ENCODE measurements around the gene USP48.
A peak's percentile ranks its signal among the peaks of the same experiment; 100 is the strongest.

Gene USP48

DNA sequence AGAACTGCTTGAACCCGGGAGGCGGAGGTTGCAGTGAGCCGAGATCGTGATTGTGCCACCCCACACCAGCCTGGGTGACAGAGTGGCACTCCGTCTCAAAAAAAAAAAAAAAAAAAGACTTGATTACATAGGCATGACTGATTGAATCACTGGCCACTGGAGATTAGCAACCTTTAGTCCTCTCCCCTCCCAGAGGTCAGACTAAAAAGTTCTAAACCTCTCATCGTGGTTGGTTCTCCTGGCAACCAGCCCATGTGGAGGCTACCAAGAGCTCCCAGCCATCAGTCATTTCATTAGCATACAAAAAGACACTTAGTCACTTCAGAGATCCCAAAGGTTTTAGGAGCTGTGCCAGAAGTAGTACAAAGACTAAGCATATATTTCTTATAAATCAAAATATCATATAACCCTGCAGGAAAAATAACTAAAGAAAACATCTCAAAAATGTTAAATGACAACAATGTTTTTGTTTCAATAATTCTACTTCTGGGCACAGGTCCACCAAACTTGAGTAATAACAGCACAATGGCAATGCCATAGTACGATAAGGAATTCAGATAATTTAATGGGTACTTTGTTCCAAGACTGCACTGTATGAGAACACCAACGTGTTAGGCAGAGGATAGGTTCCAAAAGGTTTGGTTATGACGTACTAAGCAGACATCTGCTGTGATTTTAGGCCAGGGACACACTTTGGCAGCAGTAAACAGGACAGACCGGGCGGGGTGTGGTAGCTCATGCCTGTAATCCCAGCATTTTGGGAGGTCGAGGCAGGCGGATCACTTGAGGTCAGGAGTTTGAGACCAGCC, 18.1 kb downstream of the USP48 start:
- DNase-seq (ENCODE audit: low read depth in 2 of 2), result peak; percentile 97
- no peak overlapping the region for H3K4me3 ChIP-seq (replicated peaks in 1 of 2; ENCODE audit: low read depth in 2 of 2, low read length in 2 of 2)
- TF ChIP-seq, protein P1, sequence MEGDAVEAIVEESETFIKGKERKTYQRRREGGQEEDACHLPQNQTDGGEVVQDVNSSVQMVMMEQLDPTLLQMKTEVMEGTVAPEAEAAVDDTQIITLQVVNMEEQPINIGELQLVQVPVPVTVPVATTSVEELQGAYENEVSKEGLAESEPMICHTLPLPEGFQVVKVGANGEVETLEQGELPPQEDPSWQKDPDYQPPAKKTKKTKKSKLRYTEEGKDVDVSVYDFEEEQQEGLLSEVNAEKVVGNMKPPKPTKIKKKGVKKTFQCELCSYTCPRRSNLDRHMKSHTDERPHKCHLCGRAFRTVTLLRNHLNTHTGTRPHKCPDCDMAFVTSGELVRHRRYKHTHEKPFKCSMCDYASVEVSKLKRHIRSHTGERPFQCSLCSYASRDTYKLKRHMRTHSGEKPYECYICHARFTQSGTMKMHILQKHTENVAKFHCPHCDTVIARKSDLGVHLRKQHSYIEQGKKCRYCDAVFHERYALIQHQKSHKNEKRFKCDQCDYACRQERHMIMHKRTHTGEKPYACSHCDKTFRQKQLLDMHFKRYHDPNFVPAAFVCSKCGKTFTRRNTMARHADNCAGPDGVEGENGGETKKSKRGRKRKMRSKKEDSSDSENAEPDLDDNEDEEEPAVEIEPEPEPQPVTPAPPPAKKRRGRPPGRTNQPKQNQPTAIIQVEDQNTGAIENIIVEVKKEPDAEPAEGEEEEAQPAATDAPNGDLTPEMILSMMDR (IDR thresholded peaks at IDR 0.05; ENCODE audit: low read depth, low read length), result no peak

DNA sequence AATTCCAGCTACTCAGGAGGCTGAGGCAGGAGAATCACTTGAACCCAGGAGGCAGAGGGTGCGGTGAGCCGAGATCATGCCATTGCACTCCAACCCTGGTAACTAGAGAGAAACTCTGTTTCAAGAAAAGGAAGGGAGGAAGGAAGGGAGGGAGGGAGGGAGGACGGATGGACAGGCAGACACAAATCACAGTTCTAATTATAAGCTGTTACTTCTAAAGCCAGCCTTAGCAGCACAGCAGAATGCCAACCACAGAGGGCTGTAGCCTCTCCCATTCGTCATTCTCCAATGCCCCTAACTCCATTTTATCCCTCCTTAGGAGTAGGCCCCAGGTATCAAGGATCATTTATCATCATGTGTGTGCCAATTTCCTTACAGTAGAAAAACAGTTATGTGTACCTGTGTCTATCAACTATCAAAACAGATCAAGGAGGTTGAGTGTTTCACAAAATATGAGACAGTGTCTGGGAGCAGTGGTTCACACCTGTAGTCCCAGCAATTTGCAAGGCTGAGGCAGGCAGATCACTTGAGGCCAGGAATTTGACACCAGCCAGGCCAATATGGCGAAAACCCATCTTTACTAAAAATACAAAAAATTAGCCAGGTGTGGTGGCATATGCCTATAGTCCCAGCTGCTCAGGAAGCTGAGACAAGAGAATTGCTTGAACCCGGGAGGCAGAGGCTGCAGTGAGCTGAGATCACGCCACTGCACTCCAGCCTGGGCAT, 19.1 kb downstream of the USP48 start:
- DNase-seq (ENCODE audit: low read depth in 2 of 2), result no peak
- TF ChIP-seq, protein P1 (IDR thresholded peaks at IDR 0.05; ENCODE audit: low read depth, low read length), result no peak
- no peak overlapping the region for H3K4me3 ChIP-seq (replicated peaks in 1 of 2; ENCODE audit: low read depth in 2 of 2, low read length in 2 of 2)

DNA sequence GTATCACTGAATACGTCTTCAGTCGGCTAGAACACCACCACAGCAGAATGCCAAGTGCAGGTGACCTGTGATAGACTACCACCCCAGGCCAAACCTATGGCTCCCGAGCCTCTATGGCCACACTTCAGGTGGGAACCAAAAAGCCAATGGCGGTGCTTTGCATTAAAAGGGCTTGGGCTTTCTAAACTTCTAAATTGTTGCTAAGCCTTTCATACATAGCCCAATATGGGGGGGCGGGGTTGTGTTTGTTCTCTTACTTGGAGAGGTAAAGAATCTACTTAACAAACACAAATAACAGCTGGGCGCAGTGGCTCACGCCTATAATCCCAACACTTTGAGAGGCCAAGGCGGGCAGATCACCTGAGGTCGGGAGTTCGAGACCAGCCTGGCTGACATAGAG, 19.7 kb downstream of the USP48 start:
- DNase-seq (ENCODE audit: low read depth in 2 of 2), result no peak
- TF ChIP-seq, protein P1 (IDR thresholded peaks at IDR 0.05; ENCODE audit: low read depth, low read length), result no peak
- H3K4me3 ChIP-seq (replicated peaks in 1 of 2; ENCODE audit: low read depth in 2 of 2, low read length in 2 of 2), result no peak overlapping the region

DNA sequence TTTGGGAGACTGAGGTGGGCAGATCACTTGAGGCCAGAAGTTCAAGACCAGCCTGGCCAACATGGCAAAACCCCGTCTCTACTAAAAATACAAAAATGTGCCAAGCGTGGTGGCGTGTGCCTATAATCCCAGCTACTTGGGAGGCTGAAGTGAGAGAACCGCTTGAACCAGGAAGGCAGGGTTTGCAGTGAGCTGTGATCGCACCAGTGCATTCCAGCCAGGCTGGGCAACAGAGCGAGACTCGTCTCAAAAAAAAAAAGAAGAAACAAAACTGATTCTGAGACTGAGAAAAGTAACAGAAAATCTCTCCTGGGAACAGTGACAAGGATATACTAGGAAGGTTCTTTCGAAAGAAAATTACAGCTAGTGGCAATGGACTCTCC, 20.9 kb downstream of the USP48 start:
- DNase-seq (ENCODE audit: low read depth in 2 of 2), result no peak
- TF ChIP-seq, protein P1 (IDR thresholded peaks at IDR 0.05; ENCODE audit: low read depth, low read length), result no peak
- H3K4me3 ChIP-seq (replicated peaks in 1 of 2; ENCODE audit: low read depth in 2 of 2, low read length in 2 of 2), result no peak overlapping the region

DNA sequence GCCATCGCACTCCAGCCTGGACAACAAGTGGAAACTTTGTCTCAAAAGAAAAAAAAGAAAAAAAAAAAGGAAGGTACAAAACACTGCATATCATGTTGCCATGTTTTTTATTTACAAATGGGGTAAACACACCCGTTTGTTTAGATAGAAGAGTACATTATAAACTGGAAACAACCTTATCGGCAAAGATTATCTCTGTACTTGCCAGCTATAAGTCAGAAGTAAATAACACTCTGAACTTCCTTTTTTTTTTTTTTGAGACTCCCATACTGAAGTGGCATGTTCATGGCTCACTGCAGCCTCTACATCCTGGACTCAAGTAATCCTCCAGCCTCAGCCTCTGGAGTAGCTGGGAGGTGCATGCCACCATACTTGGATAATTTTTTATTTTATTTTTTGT, 21.9 kb downstream of the USP48 start:
- no peak for DNase-seq (ENCODE audit: low read depth in 2 of 2)
- TF ChIP-seq, protein P1 (IDR thresholded peaks at IDR 0.05; ENCODE audit: low read depth, low read length), result no peak

DNA sequence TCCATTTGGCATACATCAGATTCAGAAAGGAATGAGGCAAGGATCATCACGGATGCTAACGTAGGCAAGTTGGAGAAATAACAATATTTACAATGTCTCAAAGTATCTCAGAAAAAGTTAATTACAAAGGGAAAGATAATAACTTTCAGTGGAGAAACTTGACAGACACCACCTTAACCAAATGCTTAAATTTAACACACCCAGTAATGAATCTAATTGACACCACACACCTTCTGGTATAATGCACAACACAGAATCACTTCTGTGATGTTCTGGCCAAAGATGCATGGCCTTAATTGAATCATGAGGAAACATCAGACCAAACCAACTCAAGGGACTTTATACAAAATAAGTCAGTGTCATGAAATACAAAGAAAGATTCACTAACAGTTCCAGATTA, 23.1 kb downstream of the USP48 start:
- H3K4me3 ChIP-seq (replicated peaks in 1 of 2; ENCODE audit: low read depth in 2 of 2, low read length in 2 of 2), result no peak overlapping the region
- DNase-seq (ENCODE audit: low read depth in 2 of 2), result no peak
- TF ChIP-seq, protein P1 (IDR thresholded peaks at IDR 0.05; ENCODE audit: low read depth, low read length), result no peak

More for the DNA sequence above, 21.9 kb downstream of the USP48 start:
- no peak overlapping the region for H3K4me3 ChIP-seq (replicated peaks in 1 of 2; ENCODE audit: low read depth in 2 of 2, low read length in 2 of 2)

All from cardiac fibroblast (primary cell).